ENCODE data around the gene SUN3. TPM values are rescaled to one million over a fixed set of nuclear protein-coding genes. Genes with fewer than 3 reads are reported as not detected.

SUN3 gene
- total RNA-seq, 1 donor from 2014 or later = not detected

DNA sequence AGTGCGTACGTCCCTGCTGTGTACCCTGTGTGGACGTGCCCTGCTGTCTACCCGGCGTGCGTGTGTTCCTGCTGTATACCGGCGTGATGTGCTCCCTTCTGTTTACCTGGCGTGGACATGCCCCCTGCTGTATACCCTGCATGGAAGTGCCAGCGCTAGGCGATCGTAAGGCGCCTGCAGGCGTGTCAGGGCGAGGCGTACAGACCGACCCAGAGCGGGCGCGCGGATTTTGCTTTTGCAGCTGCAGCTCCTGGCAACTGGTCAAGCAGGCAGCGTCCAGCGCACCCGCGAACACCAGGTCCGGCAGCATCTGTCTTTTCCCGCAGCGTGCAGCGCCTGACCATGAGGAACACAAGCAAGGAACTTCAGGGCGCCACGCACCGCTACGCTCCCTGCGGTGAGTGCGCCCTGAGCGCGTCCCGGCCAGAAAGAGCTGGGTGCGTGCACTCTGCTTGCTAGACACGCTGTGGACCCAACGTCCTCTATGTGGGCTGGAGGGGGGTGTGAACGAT lies 7.1 kb upstream of the SUN3 start:
- peaks cover 15% of the 10 kb centered on the region for H3K4me1 ChIP-seq
- intact Hi-C loops (cut with DNase I) = no loop called here
- peak overlapping the region; percentile 36 to 46 for H3K4me3 ChIP-seq
- H3K9me3 ChIP-seq = no peaks in the 10 kb centered on the region
- no peak for DNase-seq (ENCODE audit: extremely low spot score in 2 of 2)
- no peak overlapping the region for H3K27ac ChIP-seq
- TF ChIP-seq POLR2A (IDR thresholded peaks at IDR 0.05) (no peak), POLR2AphosphoS5 (IDR thresholded peaks at IDR 0.05; ENCODE audit: insufficient read depth in 1 of 2, low read depth in 1 of 2) (no peak)
- TF ChIP-seq, protein P1, sequence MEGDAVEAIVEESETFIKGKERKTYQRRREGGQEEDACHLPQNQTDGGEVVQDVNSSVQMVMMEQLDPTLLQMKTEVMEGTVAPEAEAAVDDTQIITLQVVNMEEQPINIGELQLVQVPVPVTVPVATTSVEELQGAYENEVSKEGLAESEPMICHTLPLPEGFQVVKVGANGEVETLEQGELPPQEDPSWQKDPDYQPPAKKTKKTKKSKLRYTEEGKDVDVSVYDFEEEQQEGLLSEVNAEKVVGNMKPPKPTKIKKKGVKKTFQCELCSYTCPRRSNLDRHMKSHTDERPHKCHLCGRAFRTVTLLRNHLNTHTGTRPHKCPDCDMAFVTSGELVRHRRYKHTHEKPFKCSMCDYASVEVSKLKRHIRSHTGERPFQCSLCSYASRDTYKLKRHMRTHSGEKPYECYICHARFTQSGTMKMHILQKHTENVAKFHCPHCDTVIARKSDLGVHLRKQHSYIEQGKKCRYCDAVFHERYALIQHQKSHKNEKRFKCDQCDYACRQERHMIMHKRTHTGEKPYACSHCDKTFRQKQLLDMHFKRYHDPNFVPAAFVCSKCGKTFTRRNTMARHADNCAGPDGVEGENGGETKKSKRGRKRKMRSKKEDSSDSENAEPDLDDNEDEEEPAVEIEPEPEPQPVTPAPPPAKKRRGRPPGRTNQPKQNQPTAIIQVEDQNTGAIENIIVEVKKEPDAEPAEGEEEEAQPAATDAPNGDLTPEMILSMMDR (IDR thresholded peaks at IDR 0.05) = no peak
- H3K36me3 ChIP-seq = no peaks in the 10 kb centered on the region
- H3K27me3 ChIP-seq = no peaks in the 10 kb centered on the region

DNA sequence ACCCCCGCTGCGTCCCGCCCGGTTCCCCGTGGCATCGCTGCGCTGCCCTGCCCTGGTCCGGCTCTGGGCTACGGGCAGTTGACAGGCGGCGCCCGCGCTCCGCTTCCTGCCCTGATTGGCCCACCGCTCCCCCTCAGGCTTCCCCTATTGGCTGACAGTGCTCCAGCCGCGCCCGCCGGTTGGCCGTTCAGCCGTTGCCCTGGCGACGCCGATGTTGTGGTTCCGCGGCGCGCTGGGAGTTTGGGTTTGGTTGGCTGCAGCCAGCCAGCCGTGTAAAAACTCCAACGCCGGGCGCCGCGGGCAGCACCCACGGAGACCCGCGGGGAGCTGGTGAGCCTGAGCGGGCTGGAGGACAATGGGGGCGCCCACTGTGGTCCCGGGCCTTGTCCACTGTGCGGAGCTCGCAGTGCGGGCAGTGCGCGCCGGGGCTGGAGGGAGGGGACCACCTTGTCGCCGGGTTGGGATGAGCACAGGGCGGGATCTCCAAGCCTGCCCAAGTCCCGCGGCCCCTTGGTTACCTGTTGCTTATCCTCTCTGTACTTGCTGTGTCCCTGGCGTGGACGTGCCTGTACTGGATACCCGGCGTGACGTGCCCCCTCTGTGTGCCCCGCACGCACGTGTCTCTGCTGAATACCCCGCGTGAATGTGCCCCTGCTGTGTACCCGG lies 6.5 kb upstream of the SUN3 start, which contains the start of gene C7orf57:
TSS of gene C7orf57 (plus strand) at position 243 of the 666 bp plus-strand sequence. CDS start 766 bp downstream, outside the sequence.
- intact Hi-C loops (cut with DNase I) = no loop called here
- TF ChIP-seq, protein P1 (IDR thresholded peaks at IDR 0.05) = peak in 1 of 3 experiments; percentile 21
- TF ChIP-seq POLR2A (IDR thresholded peaks at IDR 0.05) = no peak

GRCh38 chr7:48033922-48034321 lies 5.0 kb upstream of the SUN3 start:
- Histone ChIP-seq H3K4me1 (peaks cover 15% of the 10 kb centered on the region), H3K27me3 (no peaks in the 10 kb centered on the region), H3K27ac (no peak overlapping the region), H3K9me3 (no peaks in the 10 kb centered on the region), H3K36me3 (no peaks in the 10 kb centered on the region), H3K4me3 (no peak overlapping the region)
- TF ChIP-seq, protein P1 (IDR thresholded peaks at IDR 0.05) = no peak
- no peak for TF ChIP-seq POLR2A (IDR thresholded peaks at IDR 0.05)
- no peak for TF ChIP-seq POLR2AphosphoS5 (IDR thresholded peaks at IDR 0.05; ENCODE audit: insufficient read depth in 1 of 2, low read depth in 1 of 2)
- intact Hi-C loops (cut with DNase I) = no loop called here
- DNase-seq (ENCODE audit: extremely low spot score in 2 of 2) = no peak

More for the DNA sequence above, 6.5 kb upstream of the SUN3 start, which contains the start of gene C7orf57:
- Histone ChIP-seq H3K9me3 (no peaks in the 10 kb centered on the region), H3K4me3 (peak within 1 kb of the TSS; percentile 36 to 46), H3K27me3 (no peaks in the 10 kb centered on the region), H3K4me1 (peaks cover 15% of the 10 kb centered on the region), H3K27ac (no peak within 1 kb of the TSS), H3K36me3 (no peaks in the 10 kb centered on the region)
- no peak for DNase-seq (ENCODE audit: extremely low spot score in 2 of 2)

- TF ChIP-seq POLR2AphosphoS5 (IDR thresholded peaks at IDR 0.05; ENCODE audit: insufficient read depth in 1 of 2, low read depth in 1 of 2) = no peak
- TF ChIP-seq, protein P1 (IDR thresholded peaks at IDR 0.05) = no peak
- TF ChIP-seq POLR2A (IDR thresholded peaks at IDR 0.05) = no peak
- H3K27ac ChIP-seq = no peak overlapping the region
- no peak for DNase-seq (ENCODE audit: extremely low spot score in 2 of 2)
- H3K9me3 ChIP-seq = no peaks in the 10 kb centered on the region
- intact Hi-C loops (cut with DNase I) = no loop called here
- no peak overlapping the region for H3K4me3 ChIP-seq
- H3K4me1 ChIP-seq = peaks cover 12% of the 10 kb centered on the region
- H3K27me3 ChIP-seq = no peaks in the 10 kb centered on the region
- H3K36me3 ChIP-seq = no peaks in the 10 kb centered on the region
Measured at GRCh38 chr7:48031111-48031510, 2.2 kb upstream of the SUN3 start.

DNA sequence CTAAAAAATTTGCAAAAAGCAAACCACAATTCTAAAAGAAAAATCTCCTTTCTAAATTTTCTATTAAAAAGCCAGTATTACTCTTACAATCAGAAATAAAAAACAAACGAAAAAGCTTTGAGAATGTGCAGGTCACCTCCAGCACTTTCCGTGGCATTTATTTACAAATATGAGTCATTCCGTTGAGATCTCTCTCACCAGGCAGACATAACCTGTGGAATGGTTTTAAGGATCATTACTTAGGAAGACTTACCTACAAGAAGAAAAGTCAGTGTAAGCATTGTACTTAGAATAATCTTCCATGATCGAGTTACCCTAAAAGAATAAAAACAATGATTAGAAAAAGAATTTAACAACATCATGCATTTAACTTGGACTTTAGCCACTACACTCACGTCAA lies 3.3 kb downstream of the SUN3 start:
- Histone ChIP-seq H3K4me3 (no peak overlapping the region), H3K9me3 (no peaks in the 10 kb centered on the region), H3K27ac (no peak overlapping the region), H3K4me1 (no peaks in the 10 kb centered on the region), H3K36me3 (no peaks in the 10 kb centered on the region), H3K27me3 (no peaks in the 10 kb centered on the region)
- no peak for DNase-seq (ENCODE audit: extremely low spot score in 2 of 2)
- intact Hi-C loops (cut with DNase I) = no loop called here
- TF ChIP-seq POLR2A (IDR thresholded peaks at IDR 0.05) = no peak
- TF ChIP-seq POLR2AphosphoS5 (IDR thresholded peaks at IDR 0.05; ENCODE audit: insufficient read depth in 1 of 2, low read depth in 1 of 2) = no peak
- TF ChIP-seq, protein P1 (IDR thresholded peaks at IDR 0.05) = no peak

Measured in vagina (tissue), 2 donors.